Smooth muscle cell (in vitro differentiated cells): ENCODE results near the gene ELF5. TPM values are rescaled to one million over a fixed set of nuclear protein-coding genes. Genes with fewer than 3 reads are reported as not detected.

Experiments
- DNase-seq: peaks from one replicate; lab custom pipeline; 2025; ENCODE audit not compliant: unreplicated experiment; lab: John Stamatoyannopoulos, UW
- H2AFZ ChIP-seq: fragments of 200-600 bp; sonication (generic); 2 replicates; pipeline ENCODE4 v1.6.0; 2016; ENCODE audit warnings: antibody characterized with exemption, low read depth, mild to moderate bottlenecking
- H3F3A ChIP-seq: fragments of 200-600 bp; sonication (generic); 2 replicates; pipeline ENCODE4 v1.6.0; 2017; ENCODE audit warnings: antibody characterized with exemption, low read depth
- H3K27ac ChIP-seq: fragments of 200-600 bp; sonication (generic); 2 replicates; pipeline ENCODE4 v1.5.1; 2016; ENCODE audit warnings: low read depth, mild to moderate bottlenecking
- H3K27me3 ChIP-seq: fragments of 200-600 bp; sonication (generic); 2 replicates; pipeline ENCODE4 v1.6.1; 2016; ENCODE audit warnings: low read depth, mild to moderate bottlenecking
- H3K36me3 ChIP-seq: fragments of 200-600 bp; sonication (generic); 2 replicates; pipeline ENCODE4 v1.5.1; 2016; ENCODE audit warnings: low read depth
- H3K4me1 ChIP-seq: fragments of 200-600 bp; sonication (generic); 2 replicates; pipeline ENCODE4 v1.5.1; 2016; ENCODE audit warnings: low read depth
- H3K4me2 ChIP-seq: fragments of 200-600 bp; sonication (generic); 2 replicates; pipeline ENCODE4 v1.6.0; 2016; ENCODE audit warnings: mild to moderate bottlenecking
- H3K4me3 ChIP-seq: fragments of 200-600 bp; sonication (generic); 2 replicates; pipeline ENCODE4 v1.5.1; 2016; ENCODE audit warnings: mild to moderate bottlenecking
- H3K79me2 ChIP-seq: fragments of 200-600 bp; sonication (generic); 2 replicates; pipeline ENCODE4 v1.6.0; 2016; ENCODE audit warnings: low read depth, mild to moderate bottlenecking
- H3K9ac ChIP-seq: fragments of 200-600 bp; sonication (generic); 2 replicates; pipeline ENCODE4 v1.6.0; 2016; ENCODE audit warnings: low read depth
- H3K9me3 ChIP-seq: fragments of 200-600 bp; sonication (generic); replicated peaks from 2 replicates; pipeline ENCODE4 v1.5.1; 2016; ENCODE audit warnings: low read depth
- H4K20me1 ChIP-seq: fragments of 200-600 bp; sonication (generic); 2 replicates; pipeline ENCODE4 v1.6.0; 2016; ENCODE audit warnings: low read depth
- CTCF ChIP-seq: fragments of 200-600 bp; sonication (generic); IDR thresholded peaks from 2 replicates; pipeline ENCODE4 v1.5.1; 2017; ENCODE audit warnings: borderline replicate concordance, mild to moderate bottlenecking, antibody characterized with exemption; ENCODE audit not compliant: insufficient read depth, poor library complexity, severe bottlenecking
- WGBS: methylation state at CpG from one replicate; pipeline ENCODE4 v1.1.7; 2016; ENCODE audit warnings: low lambda C conversion rate; 5-methylcytosine and 5-hydroxymethylcytosine counted together
- polyA plus RNA-seq: library from polyadenylated mRNA; unstranded; fragments of >200 nt; fragmentation: Nextera tagmentation; extraction: Ambion mirVana; gene quantifications from 2 replicates; pipeline ENCODE4 v1.2.1, GENCODE V29; 2016
- total RNA-seq: library from RNA; depleted of rRNA; stranded (reverse); fragments of >200 nt; gene quantifications from 2 replicates; pipeline ENCODE4 v1.2.3, GENCODE V29; 2014

The ELF5 gene
- total and polyA plus RNA-seq, 2 experiments from 2014 or later, result 0.67 TPM; not detected in 1

GRCh38 chr11:34536056-34536455 is 22.5 kb upstream of the ELF5 start:
- no peak for TF ChIP-seq CTCF
- Histone ChIP-seq H3K27me3 (peaks cover 17% of the 10 kb centered on the region), H2AFZ (no peak overlapping the region), H3K36me3 (no peaks in the 10 kb centered on the region), H3K4me3 (no peak overlapping the region), H3K79me2 (no peaks in the 10 kb centered on the region), H3K4me2 (no peak overlapping the region), H3F3A (no peaks in the 10 kb centered on the region), H3K4me1 (no peaks in the 10 kb centered on the region), H4K20me1 (no peaks in the 10 kb centered on the region), H3K27ac (no peak overlapping the region), H3K9ac (no peak overlapping the region), H3K9me3 (no peaks in the 10 kb centered on the region)
- DNase-seq, result no peak

GRCh38 chr11:34534826-34535225 is 21.2 kb upstream of the ELF5 start:
- H3K4me2 ChIP-seq, result no peak overlapping the region
- peaks cover 4% of the 10 kb centered on the region for H3K27me3 ChIP-seq
- H3K79me2 ChIP-seq, result no peaks in the 10 kb centered on the region
- no peaks in the 10 kb centered on the region for H3K9me3 ChIP-seq
- no peak overlapping the region for H3K27ac ChIP-seq
- H3F3A ChIP-seq, result no peaks in the 10 kb centered on the region
- no peaks in the 10 kb centered on the region for H3K4me1 ChIP-seq
- WGBS, result 95% methylated on average over 3 of the region's 3 CpGs
- TF ChIP-seq CTCF, result no peak
- H2AFZ ChIP-seq, result no peak overlapping the region
- no peak overlapping the region for H3K9ac ChIP-seq
- no peaks in the 10 kb centered on the region for H3K36me3 ChIP-seq
- DNase-seq, result no peak
- H3K4me3 ChIP-seq, result no peak overlapping the region
- H4K20me1 ChIP-seq, result no peaks in the 10 kb centered on the region

- no peaks in the 10 kb centered on the region for H3K27me3 ChIP-seq
- no peaks in the 10 kb centered on the region for H3K36me3 ChIP-seq
- no peaks in the 10 kb centered on the region for H3F3A ChIP-seq
- 72% methylated on average over 1 of the region's 1 CpG for whole genome bisulfite sequencing
- H3K9me3 ChIP-seq, result no peaks in the 10 kb centered on the region
- no peaks in the 10 kb centered on the region for H3K4me1 ChIP-seq
- no peak overlapping the region for H3K4me2 ChIP-seq
- no peaks in the 10 kb centered on the region for H3K79me2 ChIP-seq
- no peaks in the 10 kb centered on the region for H4K20me1 ChIP-seq
- TF ChIP-seq CTCF, result no peak
- H3K9ac ChIP-seq, result no peak overlapping the region
- DNase-seq, result no peak
- no peak overlapping the region for H3K27ac ChIP-seq
- H3K4me3 ChIP-seq, result no peak overlapping the region
- no peak overlapping the region for H2AFZ ChIP-seq
Measured at GRCh38 chr11:34531663-34532062, 18.1 kb upstream of the ELF5 start.

GRCh38 chr11:34530545-34531234 is 17.1 kb upstream of the ELF5 start:
- Histone ChIP-seq H3K4me1 (no peaks in the 10 kb centered on the region), H3K9ac (no peak overlapping the region), H3K4me2 (no peak overlapping the region), H3K36me3 (no peaks in the 10 kb centered on the region), H3K27ac (no peak overlapping the region), H3K79me2 (no peaks in the 10 kb centered on the region), H4K20me1 (no peaks in the 10 kb centered on the region), H3K27me3 (no peaks in the 10 kb centered on the region), H3K9me3 (no peaks in the 10 kb centered on the region), H3K4me3 (no peak overlapping the region), H2AFZ (no peak overlapping the region), H3F3A (no peaks in the 10 kb centered on the region)
- TF ChIP-seq CTCF, result no peak
- DNase-seq, result no peak
- WGBS, result 94% methylated on average over 3 of the region's 3 CpGs
